ENCODE results near the gene PKD2. TPM values are rescaled to one million over a fixed set of nuclear protein-coding genes. Genes with fewer than 3 reads are reported as not detected.

PKD2 gene
- total and polyA plus RNA-seq, 2 of the 13 experiments (the other 11 are each of a cell fraction or from before 2014, with no cell fraction given): 5.6 to 9.1 TPM

GRCh38 chr4:87973283-87974169 lies 33.9 kb upstream of the PKD2 start (continued):
- TF ChIP-seq THRA (CRISPR knock-in tag; IDR thresholded peaks at IDR 0.05; ENCODE audit: borderline replicate concordance) (0 out of 2 replicates have a peak, but pooled peaks have one; percentile 15), NFKBIZ (CRISPR knock-in tag; IDR thresholded peaks at IDR 0.05) (no peak), ZFP82 (CRISPR knock-in tag; IDR thresholded peaks at IDR 0.05; ENCODE audit: borderline replicate concordance) (no peak), ZNF792 (CRISPR knock-in tag; IDR thresholded peaks at IDR 0.05) (0 out of 2 replicates have a peak, but pooled peaks have one; percentile 23), GATAD1 (CRISPR knock-in tag; IDR thresholded peaks at IDR 0.05) (0 out of 2 replicates have a peak, but pooled peaks have one; percentile 4), ZBTB44 (CRISPR knock-in tag; IDR thresholded peaks at IDR 0.05) (no peak), EZH2 (conservative IDR thresholded peaks at IDR 0.05; ENCODE audit: low read depth, low read length) (no peak), ZNF576 (CRISPR knock-in tag; IDR thresholded peaks at IDR 0.05) (no peak), KMT2B (CRISPR knock-in tag; IDR thresholded peaks at IDR 0.05) (0 out of 2 replicates have a peak, but pooled peaks have one; percentile 50), EP300 (IDR thresholded peaks at IDR 0.05; ENCODE audit: low read depth in 2 of 2, low read length in 2 of 2) (no peak), EP300 (CRISPR knock-in tag; IDR thresholded peaks at IDR 0.05; ENCODE audit: borderline replicate concordance) (0 out of 2 replicates have a peak, but pooled peaks have one; percentile 17), GTF2F1 (IDR thresholded peaks at IDR 0.05; ENCODE audit: low read length) (no peak)
- TF ChIP-seq, protein P1, sequence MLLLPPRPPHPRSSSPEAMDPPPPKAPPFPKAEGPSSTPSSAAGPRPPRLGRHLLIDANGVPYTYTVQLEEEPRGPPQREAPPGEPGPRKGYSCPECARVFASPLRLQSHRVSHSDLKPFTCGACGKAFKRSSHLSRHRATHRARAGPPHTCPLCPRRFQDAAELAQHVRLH (CRISPR knock-in tag; IDR thresholded peaks at IDR 0.05; ENCODE audit: borderline replicate concordance, low read depth): 0 out of 2 replicates have a peak, but pooled peaks have one; percentile 12

Data from HepG2 (cell line).